Glomerular visceral epithelial cell (primary cell): ENCODE results near the gene ZMYND11.
"Not testable (repeated sequence)": the region's sequence is repeated elsewhere in the genome, so short reads cannot be mapped to it uniquely, and the experiment has no call there.

Experiments
- DNase-seq: peaks from one replicate; pipeline ENCODE4 v3.0.0-alpha.2; 2016; ENCODE audit errors: extremely low spot score

ZMYND11 gene

GRCh38 chr10:244227-244626 lies 109.0 kb downstream of the ZMYND11 start:
- no peak for DNase-seq

- DNase-seq = no peak
Observed at GRCh38 chr10:246431-246830, 111.2 kb downstream of the ZMYND11 start.

- no peak for DNase-seq
Observed at GRCh38 chr10:247480-247879, 112.2 kb downstream of the ZMYND11 start.

GRCh38 chr10:248307-248706 lies 113.1 kb downstream of the ZMYND11 start:
- DNase-seq = no peak

GRCh38 chr10:251982-252582 lies 116.8 kb downstream of the ZMYND11 start:
- no peak for DNase-seq

- DNase-seq = no peak
Observed at GRCh38 chr10:260819-261429, 125.7 kb downstream of the ZMYND11 start.

GRCh38 chr10:264160-265073 lies 129.2 kb downstream of the ZMYND11 start:
- not testable (repeated sequence) for DNase-seq

GRCh38 chr10:265074-265440 lies 129.8 kb downstream of the ZMYND11 start:
- not testable (repeated sequence) for DNase-seq

- not testable (repeated sequence) for DNase-seq
Observed at GRCh38 chr10:265816-266588, 130.7 kb downstream of the ZMYND11 start.

- DNase-seq = peak; percentile 24
Observed at GRCh38 chr10:266974-267425, 131.7 kb downstream of the ZMYND11 start.

- no peak for DNase-seq
Observed at GRCh38 chr10:267705-268104, 132.4 kb downstream of the ZMYND11 start.

GRCh38 chr10:269440-270074 lies 134.3 kb downstream of the ZMYND11 start:
- DNase-seq = no peak

GRCh38 chr10:271201-271600 lies 135.9 kb downstream of the ZMYND11 start:
- no peak for DNase-seq

GRCh38 chr10:271722-272121 lies 136.5 kb downstream of the ZMYND11 start:
- DNase-seq = no peak

GRCh38 chr10:273088-273487 lies 137.8 kb downstream of the ZMYND11 start:
- no peak for DNase-seq

GRCh38 chr10:274866-275265 lies 139.6 kb downstream of the ZMYND11 start:
- DNase-seq = no peak

- no peak for DNase-seq
Observed at GRCh38 chr10:275680-276079, 140.4 kb downstream of the ZMYND11 start.

GRCh38 chr10:277963-278362 lies 142.7 kb downstream of the ZMYND11 start:
- DNase-seq = no peak

- no peak for DNase-seq
Observed at GRCh38 chr10:278707-279106, 143.5 kb downstream of the ZMYND11 start.

- no peak for DNase-seq
Observed at GRCh38 chr10:279232-279631, 144.0 kb downstream of the ZMYND11 start.

- DNase-seq = no peak
Observed at GRCh38 chr10:279655-280054, 144.4 kb downstream of the ZMYND11 start.
